LNCAP (cell line): ENCODE results near the gene UTS2R.
A peak's percentile ranks its signal among the peaks of the same experiment; 100 is the strongest.

ENCODE experiments used
- CTCF ChIP-seq: fragments of 450-650 bp; IDR thresholded peaks from 2 replicates; pipeline ENCODE4 v1.5.1; 2017; ENCODE audit warnings: mild to moderate bottlenecking

Gene UTS2R

GRCh38 chr17:82348866-82349265 lies 22.7 kb upstream of the UTS2R start:
- TF ChIP-seq CTCF = no peak

GRCh38 chr17:82349287-82349701 lies 22.3 kb upstream of the UTS2R start:
- TF ChIP-seq CTCF = no peak

- no peak for TF ChIP-seq CTCF
These were observed 21.2 kb upstream of the UTS2R start for GRCh38 chr17:82350182-82351030.

- TF ChIP-seq CTCF = no peak
These were observed 20.3 kb upstream of the UTS2R start for GRCh38 chr17:82351254-82351712.

- peak; percentile 90 for TF ChIP-seq CTCF
These were observed 19.7 kb upstream of the UTS2R start for GRCh38 chr17:82351713-82352488.

- TF ChIP-seq CTCF = no peak
These were observed 18.1 kb upstream of the UTS2R start for GRCh38 chr17:82353484-82353883.

GRCh38 chr17:82354804-82355308 lies 16.7 kb upstream of the UTS2R start:
- no peak for TF ChIP-seq CTCF
